ENCODE measurements around the gene DMAP1.

The DMAP1 gene

DNA sequence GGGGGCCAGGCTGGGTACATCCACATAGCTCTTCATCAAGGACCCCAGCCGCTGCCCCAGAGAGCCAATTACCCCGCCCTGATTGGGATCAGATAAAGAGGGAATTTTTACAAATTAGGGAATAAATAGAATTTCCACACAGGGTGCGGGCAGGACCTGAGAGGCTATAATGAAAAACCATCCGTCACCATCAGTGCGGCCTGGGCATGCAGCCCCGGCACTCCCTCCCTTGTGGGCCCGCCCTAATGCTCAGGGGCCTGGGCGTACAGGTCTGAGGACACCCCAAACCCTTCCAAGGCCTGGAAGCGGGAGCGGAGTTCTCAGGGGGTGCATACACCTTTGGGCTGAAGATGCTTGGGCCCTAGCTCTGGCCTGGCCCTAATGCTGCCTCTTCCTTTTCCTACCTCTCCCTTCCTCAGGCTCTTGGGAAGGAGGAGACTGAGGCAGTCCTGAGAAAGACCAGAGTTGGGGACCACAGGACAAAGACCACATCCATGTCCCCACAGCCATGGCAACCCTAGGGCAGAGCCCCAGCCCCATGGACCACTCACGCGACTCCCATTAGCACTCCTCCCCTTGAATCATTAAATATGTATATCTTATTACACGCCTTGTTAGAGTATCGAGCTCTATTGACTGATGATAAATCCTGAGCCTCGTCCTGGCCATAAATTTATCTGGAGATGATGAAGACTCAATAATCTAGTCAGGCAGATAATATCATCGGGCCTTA lies 16.3 kb downstream of the DMAP1 start:
- no peak for DNase-seq

DNA sequence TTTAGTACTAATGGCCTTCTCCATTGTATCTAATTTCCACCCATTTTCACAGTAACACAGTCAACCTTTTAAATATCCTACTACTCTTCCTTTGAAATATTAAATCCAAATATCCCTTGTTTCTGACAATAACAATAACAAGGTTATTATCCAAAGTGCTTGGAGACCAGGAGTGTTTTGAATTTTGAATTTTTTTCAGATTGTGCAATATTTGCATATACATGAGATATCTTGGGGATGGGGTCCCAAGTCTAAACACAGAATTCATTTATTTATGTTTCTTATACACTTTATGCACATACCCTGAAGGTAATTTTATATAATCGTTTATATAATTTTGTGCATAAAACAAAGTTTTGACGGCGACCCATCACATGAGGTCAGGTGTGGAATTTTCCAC lies 17.5 kb downstream of the DMAP1 start:
- DNase-seq: no peak

DNA sequence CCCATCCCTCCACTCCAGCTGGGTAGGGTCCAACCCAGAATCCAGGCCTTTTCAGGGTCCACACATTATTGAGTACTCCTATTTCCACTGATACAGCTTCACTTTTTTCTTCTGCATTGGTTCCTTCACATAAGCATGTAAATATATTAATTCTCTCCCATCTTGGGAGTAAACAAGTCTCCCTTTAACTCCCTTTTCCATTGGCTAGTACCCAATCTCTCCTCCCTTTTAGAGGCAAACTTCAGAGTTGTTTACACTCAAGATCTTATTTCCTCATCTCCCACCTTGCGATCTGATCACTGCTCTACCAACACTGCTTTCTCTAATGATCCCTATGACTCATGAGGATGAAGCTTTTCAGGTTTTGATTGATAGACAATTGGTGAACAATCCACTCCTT lies 20.3 kb downstream of the DMAP1 start:
- DNase-seq: no peak

DNA sequence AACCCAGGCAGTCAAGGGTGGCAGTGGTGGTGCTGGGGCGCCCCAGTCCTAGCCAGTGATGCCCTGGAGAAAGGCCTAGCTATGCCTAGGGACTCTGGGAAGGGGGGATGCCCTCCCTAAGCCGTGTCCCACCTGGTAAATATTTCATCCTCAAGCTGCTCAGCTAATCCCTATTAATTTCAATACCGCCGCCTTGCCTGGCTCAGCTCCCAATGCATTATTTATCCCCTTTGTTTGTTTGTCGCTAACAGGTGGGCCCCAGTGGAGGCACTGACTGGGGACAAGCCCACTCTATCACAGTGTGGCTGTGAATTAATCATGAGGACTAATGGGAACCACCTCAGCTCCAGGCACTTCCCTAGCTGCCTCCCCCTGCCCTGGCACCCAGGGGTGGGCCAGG lies 22.5 kb downstream of the DMAP1 start:
- DNase-seq: no peak

DNA sequence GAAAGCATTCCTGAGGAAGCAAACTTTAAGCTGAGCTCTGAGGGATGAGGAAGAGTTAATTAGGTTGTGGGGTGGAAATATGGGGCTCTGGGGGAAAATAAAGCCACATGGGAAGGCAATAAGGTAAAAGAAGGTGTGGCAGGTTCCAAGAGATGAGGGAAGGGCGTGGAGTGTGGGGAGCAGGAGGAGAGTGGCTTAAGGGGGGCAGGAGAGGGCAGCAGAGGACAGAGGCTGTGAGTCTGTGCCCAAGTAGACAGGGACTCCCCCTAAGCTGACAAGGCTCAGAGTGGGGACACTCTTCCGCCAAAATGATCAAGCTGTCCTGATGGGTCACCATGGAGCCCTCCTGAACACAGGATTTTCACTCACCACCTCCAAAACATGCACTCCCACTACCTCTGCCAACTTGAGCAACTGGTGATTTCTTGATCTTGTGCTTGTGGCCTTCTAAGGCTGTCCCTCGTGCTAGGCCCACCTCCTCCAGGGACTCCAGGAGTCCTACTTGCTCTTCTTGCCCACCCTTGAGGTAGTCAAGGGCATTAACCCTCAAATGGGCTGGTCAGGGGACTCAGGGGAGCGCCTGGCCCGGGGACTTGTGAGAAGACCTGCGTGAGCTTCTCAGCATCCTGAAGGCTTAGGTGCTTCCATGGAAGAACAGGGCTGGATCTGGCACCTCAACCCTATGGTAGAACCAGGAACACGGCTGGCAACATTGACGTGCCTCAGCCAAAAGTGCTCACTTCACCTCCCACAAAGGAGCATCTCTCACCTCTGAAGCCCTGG lies 23.4 kb downstream of the DMAP1 start:
- DNase-seq: no peak

DNA sequence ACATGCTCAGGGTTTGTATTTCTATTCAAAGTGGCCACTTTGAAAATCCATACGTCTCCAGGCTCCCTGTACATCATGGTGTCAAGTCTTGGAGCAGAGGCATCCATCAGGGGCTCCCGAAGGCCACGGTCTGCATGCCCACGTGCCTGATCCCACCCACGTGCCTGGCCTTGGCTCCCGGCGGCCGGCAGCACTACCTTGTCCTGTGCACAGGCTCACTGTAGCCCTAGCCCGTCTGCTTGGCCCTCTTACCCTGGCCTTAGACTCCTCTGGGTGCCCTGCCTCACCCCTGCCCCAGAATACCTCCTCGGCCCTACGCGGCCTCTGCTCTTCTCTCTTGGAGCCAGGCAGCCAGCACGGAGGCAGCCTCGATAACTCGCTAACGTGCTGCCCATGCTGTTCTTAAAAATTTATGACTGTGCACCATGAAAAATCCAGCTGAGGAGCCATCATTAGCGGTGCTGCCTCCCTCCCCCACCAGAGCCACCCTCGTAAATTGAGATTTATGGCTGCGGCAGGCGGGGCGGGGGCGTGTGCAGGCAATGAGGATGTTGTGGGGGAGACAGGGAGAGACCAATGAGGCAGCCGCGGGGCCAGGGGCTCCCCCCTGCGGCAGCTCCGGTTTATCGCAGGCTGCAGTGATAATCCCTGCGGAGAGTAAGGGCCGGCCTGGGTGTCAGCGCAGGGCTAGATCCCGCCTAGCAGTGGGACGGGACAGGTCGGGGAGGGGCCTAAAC lies 24.6 kb downstream of the DMAP1 start:
- DNase-seq: no peak

DNA sequence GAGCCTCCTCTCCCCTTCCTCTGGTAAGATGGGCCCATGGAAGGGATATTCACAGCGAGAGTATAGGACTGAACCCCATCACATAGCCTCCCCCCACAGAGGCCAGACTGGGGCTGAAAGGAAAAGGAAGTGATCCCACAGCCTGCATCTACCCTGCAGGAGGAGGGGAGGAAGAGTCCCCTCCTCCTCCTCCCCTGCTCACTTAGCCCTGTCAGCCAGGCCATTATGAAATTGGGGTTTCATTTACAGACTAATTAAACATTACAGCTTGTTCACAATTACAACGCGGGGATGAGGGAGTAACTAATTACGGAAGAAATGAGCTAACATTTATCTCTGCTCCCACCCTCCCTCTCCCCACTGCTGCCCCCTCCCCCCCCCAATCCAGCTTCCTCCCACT lies 25.4 kb downstream of the DMAP1 start:
- no peak for DNase-seq

DNA sequence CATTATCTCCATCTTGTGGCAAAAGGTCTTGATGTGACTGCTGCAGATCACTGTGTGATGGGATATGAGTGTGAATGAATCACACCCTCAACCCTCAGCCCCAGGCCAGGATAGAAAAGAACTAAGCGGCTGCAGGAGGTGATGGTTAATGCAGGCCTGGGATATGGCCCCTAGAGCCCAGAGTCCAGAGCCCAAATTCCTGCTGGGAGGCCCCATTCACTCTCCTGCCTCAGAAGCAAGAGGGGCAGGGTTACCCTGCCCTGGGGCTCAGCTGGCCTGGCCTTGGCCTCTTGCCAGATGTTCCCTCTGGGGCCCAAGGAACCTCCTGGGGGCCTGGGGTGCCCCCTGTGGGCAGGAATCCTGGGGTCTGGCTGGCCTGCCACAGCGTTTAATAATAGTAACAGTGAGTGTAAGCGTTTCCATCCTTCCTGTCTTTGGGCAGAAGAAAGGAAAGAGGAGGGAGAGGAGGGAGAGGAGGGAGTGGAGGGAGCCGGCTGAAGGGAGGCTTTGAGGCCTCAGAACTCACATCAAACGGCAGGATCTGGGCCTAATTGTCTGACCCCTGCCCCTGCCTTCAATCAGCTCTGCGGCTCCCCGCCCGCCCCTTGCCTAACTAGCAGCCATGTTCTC lies 26.2 kb downstream of the DMAP1 start:
- no peak for DNase-seq

DNA sequence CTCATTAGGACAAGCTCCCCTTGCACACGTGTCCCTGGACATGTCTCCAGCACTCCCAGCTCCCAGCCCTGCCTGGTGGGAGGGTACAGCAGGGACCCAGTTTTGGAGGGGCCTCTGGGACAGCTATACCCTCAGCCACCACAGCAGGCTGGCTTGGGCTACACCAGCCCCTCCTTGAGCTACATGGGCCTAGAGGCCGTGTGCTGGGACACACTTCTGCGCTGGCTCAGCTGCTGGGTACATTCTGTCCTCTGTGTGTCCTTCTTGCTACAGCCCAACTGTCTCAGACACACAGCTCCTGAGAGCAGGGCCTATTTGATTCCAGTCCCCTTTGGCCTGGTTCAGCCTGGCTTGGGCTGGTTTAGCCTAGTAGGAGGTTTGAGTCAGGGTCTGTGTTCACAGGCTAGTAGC lies 26.7 kb downstream of the DMAP1 start:
- DNase-seq: no peak

DNA sequence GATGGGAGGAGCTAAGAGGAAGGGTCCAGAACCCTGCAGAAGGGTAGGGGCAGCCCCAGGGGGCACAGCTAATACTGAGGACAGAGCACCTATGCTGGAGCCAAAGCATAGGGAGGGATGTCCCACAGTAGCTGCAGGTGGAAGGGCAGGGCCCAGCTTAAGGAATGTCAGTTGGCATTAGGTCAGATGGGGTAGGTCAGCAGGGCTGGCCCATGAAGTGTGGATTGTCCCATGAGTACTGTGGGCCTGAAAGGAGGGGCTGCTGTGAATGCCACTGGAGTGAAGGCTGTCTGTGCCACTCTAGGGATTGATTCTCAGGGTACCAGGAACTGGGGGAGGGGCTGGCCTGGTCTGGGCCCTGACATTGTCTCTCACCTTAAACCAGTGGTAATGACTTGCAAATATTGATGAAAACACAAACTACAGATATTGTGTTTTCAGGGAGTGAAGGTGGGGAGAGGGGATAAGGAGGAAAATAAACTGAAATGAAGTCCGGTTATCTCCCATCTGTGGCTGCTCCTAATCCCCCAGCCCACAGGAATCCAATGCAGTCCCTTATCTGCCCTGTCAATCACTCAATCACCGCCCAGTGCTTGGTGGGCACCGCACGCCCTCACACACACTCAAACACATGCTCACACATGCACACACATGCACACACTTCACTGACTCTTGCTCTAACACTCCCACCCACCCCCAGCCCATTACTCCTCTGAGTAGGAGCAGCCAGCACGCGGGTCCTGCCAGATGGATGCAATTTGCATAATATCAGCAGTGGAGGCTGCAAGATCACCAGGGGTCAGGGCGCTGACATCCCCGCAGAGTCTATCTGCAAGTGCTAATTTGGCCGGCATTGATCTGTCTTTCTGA lies 27.8 kb downstream of the DMAP1 start:
- DNase-seq: no peak

DNA sequence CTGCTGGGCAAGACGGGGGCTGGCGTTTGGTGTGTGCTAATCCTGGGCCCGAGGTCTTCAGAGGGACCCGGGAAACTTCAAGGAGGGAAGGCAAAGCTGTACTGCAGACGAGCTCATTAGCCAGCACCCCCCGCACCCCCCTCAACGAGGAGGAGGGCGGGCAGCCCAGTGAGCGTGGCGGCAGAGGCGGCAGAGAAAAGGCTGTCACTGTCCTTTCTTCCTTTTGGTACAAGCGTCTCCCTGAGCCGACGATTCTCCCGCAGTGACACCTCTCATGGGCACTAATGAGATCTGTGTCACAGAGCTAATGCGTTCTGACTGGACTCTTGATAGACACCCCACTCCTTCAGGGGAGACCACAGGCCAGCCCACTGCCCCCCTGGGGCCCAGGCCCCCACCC lies 29.5 kb downstream of the DMAP1 start:
- DNase-seq: no peak

DNA sequence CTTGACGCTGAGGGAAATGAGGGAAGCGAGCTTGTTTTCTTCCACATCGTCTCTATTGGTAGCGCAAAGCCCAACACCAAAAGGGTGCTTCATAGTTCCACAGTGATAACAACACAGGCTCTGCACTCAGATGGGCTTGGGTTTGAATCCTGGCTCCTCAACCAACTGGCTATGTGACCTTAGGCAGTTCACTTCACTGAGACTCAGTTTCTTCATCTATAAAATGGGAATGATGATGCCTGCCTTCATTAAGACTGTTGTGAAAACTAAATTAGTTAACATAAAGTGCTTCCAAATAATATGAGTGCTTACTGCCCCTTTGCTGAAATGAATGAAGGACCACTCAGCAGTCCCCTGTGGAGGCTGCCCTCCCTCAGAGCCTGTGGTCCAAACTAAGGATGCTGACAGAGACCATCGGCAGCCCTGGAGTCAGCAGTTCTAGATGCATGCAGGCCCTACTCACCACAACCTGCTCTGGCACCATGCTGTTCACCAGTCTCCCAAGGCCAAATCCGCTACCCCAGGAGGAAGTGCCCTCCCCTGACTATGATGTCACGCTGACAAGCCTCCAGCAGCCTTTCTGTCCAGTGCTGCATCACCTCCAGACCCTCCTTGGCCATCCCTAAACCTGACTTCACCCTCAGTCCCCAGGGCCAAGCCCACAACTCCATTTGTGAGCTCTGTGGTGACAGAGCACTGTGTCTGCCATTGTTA lies 30.7 kb downstream of the DMAP1 start:
- DNase-seq: no peak

DNA sequence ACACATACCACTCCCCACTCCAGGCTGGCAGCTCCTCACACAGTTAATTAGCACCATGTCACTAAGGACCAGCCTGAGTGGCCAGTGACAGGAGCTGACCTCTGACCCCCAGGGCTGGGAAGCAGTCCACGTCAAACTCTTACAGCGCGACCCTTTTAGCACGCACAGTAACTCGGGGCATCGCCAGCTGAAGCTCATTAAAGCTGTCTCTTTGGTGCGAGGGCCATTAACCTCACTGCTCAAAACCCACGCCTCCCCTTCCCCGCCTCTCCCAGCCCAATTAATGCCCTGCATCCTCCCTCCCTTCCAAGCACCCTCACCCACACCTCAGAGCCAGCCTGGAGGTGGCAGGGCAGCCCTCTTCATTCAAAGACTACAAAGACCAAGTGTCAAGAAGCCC lies 31.7 kb downstream of the DMAP1 start:
- DNase-seq: no peak

DNA sequence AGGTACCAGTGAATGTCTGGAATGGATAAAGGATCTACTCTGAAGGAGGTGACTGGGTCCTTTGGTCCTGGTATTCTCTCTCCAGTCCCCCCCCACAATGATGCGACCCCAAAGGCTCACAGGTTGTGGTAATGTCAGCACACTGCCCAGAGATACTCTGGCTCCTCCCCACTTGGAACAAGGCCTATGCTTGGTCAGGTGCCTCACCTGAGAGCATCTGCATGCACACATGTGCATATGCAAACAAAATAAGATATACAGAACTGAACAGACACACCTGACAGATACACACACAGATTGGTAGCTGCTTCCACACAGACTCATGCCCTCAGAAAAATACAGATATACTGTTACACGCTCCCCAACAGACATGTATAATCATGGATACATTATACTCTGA lies 33.5 kb downstream of the DMAP1 start:
- DNase-seq: no peak

DNA sequence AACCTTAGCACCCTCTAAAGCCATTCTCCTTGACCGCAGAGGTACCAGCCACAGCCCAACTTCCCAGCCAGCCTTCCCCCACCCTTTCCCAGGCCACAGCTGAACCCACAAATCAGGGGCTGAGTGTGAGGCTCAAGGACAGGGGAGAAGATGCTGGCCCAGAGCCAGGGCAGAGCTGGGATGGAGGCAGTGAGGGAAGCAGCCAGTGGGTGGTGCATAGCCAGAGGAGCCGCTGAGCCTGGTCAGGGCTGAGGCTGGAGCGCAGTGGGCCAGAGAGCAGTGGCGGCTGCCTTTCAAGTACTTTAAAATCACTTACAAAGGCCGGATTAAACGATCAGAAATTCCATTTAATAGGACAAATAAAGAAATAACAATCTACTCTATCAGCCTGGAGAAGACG lies 36.3 kb downstream of the DMAP1 start:
- no peak for DNase-seq

DNA sequence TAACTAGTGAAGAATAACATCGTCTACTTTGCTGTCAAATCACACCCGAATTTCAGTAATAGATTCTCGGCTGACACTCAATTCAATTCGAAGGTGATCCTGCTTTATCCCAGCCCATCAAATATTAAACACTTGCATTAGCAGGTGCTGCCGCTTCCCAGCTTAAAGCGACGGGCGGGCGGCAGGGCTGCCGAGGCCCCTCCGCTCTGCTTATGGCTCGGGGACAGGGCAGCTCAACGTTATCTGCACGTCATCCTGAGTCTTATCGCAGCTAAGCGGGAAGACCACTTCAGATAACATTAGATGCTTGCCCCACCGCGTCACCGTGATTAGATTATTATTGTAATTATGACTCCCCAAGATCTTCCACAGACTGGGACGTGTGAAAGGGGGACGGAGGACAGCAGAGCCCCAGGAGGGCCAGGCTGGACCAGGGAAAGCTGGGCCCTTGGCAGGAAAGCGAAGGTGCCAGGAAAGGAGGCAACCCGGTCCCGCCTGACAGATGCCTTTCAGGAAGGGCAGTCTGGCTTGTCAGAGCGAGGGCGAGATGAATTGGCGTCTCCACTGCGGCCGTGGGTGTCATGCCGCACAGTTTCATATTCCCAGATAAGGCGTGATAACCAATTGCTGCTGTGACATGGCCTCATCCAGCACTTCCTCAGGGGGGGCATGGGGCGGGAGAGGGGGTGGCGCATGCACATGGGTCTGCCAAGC lies 37.0 kb downstream of the DMAP1 start:
- DNase-seq: no peak

DNA sequence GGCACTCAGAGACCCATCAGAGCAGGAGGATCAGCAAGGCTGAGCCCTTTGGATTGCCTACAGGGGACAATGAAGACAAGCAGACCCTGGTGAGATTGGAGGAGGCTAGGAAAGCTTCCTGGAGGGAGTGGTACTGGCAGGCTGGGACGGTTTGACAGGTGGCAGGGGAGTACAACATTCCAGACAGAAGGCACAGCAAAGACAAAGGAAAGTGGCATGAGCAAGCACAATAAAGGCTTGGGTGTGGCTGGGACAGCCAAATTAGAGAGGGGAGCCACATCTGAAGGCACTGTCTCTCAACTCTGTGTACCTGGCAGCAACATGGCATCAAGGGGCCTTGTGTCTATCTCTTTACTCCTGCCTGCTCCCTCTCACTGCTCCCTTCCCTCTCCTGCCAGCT lies 38.2 kb downstream of the DMAP1 start:
- no peak for DNase-seq

DNA sequence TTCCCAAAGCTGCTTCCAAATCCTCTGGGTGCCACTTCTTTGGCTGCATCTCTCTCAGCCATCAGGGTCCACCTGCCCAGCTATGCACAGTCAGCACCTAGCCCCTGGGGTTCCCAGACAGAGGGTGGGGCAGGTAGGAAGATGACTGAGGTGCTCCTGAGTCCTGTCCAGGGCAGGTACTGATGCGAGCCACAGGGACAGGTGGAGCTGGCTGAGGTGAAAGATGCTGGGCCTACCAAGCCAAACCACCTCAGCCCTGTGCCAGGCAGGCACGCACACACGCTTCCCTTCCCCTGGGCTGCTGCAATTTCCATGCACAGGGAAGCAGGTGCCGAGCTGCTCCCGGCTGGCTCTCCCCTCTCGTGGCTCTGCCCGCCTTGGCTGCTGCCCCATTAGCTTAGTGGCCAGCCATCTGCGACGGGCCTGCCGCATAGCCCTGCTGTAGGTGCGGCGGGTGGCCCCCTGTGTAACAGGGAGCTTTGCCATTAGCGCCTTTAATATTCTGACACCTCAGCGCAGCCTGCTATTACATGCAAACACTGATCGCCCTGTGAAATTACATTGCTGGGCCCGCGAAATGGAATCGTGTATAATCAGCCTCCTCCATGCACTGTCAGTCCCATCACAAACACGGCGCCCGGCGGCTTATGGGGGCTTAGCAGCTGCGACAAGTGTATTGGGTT lies 38.9 kb downstream of the DMAP1 start:
- DNase-seq: no peak

DNA sequence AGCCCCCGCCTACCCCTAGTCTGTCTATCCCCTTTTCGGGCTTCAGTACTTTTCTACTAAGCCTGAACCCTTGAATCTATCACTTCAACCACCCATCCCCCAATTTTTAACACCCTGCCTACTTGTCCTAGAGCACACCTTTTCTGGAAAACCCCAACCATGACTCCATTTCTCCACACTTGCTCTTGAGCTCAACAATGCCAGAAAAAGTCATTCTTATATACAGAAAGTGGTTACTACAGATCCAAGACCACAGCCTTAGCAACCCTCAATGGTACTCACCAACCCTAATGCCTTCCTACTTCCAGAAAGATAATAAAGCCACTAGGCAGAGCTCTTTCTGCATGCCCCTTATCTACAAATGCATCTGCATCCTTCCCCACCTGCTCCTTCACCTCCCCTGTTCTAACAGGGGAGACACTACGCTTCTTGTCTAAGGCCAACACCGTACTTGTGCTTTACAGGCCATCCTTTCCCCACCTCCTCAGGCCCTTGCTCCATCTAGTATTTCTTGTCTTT lies 41.2 kb downstream of the DMAP1 start:
- DNase-seq: no peak
